HG02943 (cell line): Measurements from ENCODE around the gene E2F3.
"Not testable (repeated sequence)": the region's sequence is repeated elsewhere in the genome, so short reads cannot be mapped to it uniquely, and the experiment has no call there.

Experiments
- ATAC-seq: cut with Tn5 transposase; IDR thresholded peaks from one replicate; pipeline ENCODE4 v1.9.1; 2021; ENCODE audit warnings: mild to moderate bottlenecking, low read depth, moderate library complexity; ENCODE audit not compliant: unreplicated experiment

Gene E2F3

DNA sequence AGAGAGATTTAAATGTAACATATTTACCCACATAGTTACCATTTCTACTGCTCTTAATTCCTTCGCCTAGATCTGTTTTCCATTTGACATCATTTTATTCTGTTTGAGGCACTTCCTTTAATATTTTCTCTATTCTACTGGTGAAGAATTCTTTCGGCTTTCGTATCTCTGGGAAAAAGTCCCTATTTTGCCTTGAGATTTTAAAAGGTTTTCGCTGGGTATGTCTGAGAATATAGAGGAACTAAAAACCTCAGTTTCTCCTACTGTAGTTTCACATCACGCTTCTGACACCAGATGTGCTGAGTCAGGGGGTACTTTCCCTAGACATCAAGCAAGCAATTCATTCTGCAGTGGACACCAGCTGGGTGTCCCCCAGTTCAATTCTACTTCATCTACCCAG lies 61.7 kb downstream of the E2F3 start:
- ATAC-seq: peak; percentile 48

DNA sequence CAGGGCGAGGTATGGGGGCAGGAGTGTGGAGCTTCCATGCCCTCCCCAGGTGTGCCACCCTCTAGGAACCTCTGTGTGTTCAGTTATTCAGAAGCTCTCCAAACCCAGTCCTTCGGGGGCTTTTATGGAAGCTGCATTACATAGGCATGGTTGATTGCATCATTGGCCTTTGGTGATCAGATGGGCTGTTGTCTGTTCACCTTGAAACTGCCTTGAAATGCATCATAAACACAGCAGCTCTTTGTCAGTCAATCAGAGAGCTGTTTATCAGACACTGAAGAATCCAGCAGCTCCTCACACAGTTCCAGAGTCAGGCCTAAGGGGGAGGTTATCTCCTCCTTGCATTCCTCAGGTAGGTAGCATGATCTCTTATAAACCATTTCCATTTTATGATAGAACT lies 62.4 kb downstream of the E2F3 start:
- no peak for ATAC-seq

DNA sequence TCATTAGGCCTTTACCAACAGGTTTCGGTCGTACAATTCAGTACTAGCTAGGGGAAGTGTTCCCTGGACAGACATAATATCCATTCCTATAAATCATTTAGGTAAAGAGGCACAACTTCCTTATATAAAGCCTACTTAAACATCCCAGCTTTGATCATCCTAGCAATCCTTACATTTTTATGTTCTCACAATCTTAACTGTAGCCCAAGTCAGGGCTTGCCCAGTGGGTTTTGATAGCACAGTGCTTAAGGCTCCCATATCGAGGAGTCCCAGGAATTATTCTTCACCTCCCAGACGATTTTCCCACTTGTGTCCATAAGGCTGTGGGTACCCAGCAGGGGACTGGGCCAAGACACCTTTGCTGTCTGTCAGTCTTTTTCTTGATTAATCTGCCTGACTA lies 63.2 kb downstream of the E2F3 start:
- no peak for ATAC-seq

DNA sequence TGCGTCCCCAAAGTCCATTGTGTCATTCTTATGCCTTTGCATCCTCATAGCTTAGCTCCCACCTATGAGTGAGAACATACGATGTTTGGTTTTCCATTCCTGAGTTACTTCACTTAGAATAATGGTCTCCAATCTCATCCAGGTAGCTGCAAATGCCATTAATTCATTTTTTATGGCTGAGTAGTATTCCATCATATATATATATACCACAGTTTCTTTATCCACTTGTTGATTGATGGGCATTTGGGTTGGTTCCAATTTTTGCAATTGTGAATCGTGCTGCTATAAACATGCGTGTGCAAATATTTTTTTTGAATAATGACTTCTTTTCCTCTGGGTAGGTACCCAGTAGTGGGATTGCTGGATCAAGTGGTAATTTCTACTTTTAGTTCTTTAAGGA lies 63.9 kb downstream of the E2F3 start:
- not testable (repeated sequence) for ATAC-seq

DNA sequence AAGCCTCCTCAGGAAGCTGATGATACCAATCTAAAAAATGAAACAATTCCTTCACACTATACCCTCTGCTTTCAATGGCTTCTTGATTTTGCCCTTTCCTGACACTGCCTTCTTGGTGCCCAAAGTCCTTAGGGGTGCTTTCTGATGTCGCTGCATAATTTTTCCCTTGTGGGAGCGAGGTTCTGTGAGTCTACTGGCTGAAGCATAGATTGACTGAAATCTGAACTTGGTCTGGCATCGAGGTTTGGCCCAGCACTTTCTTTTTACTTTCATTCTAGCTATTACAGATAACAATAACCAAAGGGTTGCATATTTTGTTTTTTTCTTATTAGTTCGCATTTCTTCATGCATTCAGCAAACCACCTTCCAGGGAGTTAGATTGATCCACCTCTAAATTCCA lies 65.8 kb downstream of the E2F3 start:
- ATAC-seq: no peak

DNA sequence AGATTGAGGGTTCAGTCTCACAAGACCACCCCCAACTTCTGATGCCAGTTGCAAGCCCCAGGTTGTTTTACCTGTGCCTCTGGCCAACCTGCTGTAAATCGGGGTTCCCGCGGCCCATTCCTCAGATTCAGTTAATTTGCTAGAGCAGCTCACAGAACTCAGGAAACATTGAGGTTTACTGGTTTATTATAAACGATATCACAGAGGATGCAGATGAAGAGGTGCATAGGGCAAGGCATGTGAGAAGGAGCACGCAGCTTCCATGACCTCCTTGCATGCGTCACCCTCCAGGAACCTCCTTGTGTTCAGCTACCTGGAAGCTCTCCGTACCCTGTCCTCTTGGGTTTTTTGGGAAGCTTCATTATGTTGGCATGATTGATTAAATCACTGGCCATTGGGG lies 66.5 kb downstream of the E2F3 start:
- no peak for ATAC-seq

DNA sequence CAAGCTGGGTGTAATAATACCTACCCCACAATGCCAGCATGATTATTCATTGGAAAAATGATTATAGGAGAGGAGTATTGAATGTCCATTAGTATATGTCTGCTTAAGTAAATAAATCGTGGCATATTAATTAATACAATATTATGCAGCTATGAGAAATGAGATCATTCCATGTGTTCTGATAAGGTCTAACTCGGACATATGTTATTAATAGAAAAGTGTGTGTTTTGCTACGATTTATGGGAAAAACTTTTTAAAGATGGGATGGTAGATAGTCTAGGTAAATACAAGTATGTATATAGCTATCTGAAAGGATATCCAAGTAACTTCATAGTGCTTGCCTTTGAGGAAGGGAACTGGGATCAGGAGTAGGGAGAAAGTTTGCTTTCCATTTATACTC lies 71.1 kb downstream of the E2F3 start:
- no peak for ATAC-seq

DNA sequence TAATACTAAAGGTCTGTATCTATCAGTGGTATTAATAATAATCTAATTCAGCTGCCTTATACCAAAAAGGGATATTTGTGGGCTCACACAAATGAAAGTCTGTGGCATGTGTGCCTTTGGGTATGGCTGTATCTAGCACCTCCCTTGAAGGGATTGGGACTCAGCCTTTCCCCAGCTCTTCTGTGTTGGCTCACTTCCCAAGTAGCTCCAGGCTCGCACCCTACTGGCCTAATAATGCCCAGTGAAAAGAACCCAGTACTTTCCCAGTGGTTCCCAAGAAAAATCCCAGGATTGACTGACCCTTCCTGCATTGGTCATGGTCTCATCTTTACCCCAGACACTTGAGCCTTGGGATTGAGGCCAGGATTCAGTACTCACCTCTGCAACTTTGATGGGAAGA lies 71.8 kb downstream of the E2F3 start:
- no peak for ATAC-seq

DNA sequence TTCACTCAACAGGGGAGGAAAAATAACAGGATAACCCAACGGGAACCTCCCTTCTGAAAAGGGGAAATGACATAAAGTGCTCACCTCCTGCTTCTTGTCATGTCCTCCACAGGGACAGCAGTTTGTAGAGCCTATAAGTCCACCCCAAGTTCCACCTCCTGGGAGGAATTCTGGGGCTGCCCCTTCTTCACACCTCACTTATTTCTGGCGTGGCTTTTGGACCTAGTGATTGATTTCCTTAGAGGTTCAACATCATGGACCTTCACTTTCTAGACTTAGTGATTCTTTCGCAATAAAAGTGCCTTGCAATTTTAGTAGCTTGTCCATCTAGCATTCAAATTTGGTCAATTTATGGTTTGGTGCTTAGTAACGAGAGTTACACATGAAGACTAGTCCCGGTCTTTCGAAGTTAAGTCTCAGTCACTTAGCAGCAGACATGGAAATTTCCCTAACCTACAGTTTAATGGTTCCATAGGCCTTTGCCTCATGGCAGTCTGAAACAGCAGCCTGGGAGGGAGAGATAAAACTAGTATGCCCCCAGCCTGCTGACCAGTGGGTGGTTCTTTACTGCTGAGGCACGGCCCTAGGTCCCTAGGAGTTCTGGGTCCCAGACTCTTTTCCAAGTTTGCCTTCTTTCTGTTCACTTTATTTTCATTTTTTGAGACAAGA lies 73.3 kb downstream of the E2F3 start:
- no peak for ATAC-seq

DNA sequence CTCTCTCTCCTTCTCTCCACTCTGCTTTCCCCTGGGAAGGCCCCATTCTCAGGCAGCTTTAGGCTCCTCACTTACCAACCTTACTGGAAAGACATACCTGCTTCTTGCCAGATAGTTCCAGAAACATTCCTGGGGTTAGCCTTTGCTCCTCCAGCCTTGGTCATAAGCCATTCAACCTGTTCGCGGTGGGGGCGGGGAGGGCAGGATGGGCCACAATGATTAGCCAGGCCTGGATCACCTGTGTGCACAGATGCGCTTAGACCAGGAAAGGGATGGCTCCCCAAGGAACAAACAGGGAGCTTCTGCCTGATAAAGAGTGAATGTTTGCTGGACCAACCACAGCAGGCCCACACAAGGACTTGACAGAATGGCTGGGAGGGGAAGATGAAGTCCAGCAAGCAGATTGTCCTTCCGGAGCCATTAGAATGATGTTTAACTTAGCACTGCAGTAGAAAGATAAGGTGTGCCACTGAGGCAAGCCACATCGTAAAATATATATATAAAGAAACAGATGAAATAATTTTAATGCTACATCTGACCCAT lies 74.9 kb downstream of the E2F3 start:
- ATAC-seq: no peak

DNA sequence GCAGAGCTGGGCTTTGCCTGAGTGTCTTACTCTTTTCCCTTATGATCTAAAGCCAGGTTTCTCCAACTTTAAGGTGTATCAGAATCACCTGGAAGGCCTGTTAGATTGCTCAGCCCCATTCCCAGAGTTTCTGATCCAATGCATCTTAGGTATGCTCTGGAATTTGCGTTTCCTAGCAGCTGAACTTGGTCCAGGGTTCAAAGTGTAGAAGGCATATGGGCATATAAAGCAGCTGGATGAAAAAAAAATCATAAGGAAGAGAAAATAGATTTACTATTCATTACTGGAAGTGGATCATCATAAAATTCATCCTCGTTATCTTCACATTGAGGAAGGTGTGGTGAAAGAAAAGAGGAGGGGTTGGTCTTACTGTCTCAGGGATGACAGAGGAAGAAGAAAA lies 75.8 kb downstream of the E2F3 start:
- ATAC-seq: no peak

DNA sequence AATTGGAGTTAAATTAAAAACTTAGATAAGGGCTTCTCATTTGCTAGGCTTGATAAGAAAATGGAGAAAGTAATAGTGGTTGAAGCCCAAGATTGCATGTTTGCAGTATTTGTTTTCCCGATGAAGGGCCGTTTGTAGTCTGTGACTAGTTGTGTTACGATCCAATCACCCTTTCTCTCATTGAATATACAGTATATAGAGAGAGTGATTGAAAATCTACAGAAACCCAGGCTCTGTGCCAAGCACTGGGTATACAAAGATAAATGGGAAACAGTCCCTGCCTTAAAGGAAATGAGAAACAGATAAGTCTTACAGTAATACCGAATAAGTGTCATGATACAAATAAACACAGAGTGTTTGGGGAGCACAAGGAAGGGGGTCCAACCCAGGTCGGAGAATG lies 77.4 kb downstream of the E2F3 start:
- no peak for ATAC-seq

DNA sequence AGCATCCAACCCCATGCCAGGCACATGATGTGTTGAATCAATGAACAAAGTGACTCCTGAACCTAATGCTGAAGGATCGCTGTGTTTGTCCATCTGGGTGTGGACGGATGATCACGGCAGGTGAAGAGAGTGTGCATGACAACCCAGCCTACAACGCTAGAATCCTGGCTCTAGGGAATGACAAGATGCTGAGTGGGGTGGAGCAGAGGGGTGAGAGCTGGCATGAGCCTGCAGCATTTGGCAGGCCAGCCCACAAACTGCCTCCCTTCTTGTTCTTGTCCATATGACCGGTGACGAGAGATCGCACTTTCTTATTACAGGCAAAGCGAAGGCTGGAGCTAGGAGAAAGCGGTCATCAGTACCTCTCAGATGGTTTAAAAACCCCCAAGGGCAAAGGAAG lies 77.8 kb downstream of the E2F3 start:
- no peak for ATAC-seq

DNA sequence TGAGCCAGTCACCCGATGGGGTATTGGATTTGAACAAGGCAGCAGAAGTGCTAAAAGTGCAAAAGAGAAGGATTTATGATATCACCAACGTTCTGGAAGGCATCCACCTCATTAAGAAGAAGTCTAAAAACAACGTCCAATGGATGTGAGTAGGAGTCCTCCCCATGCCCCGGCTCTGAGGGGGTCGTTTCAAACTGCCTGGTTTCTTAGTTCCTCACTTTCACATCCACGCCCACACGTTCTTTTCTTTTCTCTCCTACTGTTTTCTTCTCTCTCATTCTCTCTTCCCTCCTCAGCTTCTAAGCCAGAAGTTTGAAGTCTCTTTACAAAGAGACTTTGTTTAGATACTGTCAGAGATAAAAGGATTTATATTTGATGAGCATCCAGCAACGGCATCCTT lies 79.6 kb downstream of the E2F3 start:
- no peak for ATAC-seq

DNA sequence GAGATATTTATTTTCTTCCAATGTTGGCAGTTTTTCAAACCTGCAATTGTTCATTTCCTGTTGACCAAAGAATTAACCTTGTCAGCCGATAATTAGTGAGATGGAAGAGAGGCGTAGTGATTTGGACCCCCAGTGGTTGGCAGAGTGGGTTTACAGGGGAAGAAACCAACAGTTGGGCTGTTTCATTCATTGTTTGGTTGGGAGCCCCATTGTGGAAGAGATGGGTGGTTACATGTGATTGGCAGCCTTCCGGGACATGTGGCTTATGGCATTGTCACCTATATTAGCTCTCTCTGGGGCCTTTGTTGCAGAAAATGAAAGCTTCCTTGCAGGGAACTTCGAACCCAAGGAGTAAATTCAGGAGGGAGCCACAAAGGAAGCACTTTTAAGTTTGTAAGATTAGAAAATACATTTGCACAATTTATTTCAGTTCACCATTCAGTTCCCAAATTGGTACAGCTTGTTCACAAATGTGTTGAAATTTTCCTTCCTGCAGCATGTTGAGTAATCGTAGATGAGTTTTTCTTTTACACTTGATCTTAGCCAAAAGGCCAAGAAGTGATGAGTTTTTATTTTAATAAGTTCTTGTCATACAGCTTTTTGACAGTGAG lies 82.3 kb downstream of the E2F3 start:
- no peak for ATAC-seq

DNA sequence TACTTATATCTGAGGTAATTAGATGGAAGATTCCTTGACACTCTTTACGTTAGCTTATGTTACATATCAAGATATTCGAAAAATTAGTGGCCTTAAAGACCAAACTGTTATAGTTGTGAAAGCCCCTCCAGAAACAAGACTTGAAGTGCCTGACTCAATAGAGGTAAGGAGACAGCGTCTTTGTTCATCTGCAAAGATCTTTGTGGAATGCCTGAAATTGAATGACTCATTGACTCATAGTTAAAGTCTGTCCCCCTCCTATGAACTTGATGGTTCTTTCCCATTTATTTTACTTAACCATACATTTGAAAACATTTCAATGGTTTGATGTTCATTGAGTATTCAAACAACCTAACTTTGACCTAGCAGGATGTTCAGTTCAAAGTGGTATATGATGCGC lies 85.0 kb downstream of the E2F3 start:
- ATAC-seq: no peak

DNA sequence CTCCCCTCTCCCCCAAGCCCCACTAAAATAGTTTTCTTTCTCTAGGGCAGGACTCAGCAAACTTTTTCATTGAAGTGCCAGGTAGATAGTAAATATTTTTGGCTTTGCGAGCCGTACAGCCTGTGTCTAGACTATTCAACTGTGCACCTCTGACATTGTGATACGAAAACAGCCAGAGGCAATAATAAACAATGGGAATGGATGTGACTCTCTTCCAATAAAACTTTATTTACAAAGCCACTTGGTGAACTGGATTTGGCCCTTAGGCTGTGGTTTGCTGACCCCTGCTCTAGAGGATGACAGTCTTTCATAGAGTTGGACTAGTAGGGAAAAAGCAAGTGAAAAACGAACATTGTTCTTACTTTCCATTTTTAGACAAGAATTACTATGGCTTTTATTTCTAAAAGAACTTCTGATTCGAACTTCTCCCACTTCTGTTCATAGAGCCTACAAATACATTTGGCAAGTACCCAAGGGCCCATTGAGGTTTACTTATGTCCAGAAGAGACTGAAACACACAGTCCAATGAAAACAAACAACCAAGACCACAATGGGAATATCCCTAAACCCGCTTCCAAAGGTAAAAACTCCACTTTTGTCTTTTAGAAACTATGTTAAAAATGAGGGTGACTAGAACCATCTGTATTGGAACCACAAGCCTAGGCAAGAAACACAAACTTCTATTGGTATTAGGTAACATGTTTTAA lies 86.1 kb downstream of the E2F3 start:
- no peak for ATAC-seq

DNA sequence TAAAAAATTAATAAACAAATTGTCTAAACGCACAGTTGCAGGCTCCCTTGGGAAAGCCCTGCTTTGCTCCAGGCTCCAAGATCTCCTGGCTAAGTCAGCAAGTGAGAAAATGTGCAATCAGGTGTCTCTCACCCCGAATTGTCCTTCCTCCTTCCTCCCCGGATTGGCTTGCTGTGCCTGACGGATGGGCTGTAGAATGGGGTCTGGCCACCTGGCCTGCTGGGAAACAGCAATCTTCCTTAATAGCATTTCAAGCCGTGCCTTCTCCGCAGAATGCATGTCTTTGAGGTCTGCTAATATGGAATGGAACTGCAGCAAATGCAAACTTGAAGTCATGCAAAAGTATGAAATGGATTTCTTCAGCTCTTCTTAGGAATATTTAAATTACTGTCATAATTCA lies 88.9 kb downstream of the E2F3 start:
- ATAC-seq: no peak

DNA sequence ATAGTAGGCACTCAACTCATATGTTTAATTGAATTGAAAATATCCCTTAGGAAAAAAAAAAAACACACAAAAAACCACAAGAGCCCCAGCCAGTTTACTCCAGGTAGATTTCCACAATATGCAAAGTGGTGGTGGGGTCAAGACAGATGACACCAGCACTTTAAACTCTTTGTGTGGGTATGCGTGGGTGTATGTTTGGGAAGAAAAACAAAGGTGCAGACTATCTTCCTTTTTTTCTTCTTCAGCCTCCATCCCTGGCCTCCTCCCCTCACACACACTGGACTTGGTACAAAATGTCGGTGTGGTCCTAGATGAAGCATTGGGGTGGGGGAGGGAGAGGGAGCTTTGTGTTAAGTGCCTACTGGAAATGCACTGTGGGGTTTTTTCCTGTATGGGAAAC lies 90.4 kb downstream of the E2F3 start:
- ATAC-seq: no peak

DNA sequence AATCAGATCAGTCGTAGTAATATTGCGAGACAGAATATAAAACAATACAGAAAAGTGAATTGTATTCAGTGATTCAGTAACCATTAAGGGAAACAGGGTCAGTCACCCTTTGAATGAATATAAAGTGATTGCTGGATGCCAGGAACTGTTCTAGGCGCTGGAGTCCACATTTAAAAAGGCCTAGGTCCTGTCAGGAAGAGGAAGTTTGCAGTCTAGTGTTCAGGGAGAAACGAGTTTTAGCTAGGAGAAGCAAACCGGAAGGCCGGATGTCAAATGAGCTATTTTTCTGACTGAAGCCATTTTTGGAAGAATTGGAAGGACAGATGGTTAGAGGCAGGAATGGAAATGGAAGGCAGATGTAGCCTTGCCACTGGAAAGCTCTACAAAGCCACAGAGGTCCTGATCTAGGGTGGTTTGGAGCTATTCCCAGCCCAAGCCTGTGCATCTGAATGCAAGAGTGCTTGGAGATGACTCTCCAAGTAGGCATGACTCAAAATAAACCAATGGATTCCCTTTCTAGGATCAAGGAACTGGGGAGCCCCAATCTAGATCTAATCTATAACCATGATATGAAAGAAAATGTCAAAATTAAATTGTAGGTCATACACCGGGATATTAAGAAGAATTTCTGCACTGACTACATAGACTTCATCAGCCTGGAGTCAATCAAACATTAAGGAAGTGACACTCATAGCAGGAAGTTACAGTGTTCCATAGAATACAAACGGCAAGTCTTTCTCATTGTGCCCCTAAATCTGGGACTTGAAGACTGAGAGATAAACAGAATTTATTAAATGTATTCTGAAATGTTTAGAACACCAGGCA lies 95.7 kb downstream of the E2F3 start:
- ATAC-seq: no peak

DNA sequence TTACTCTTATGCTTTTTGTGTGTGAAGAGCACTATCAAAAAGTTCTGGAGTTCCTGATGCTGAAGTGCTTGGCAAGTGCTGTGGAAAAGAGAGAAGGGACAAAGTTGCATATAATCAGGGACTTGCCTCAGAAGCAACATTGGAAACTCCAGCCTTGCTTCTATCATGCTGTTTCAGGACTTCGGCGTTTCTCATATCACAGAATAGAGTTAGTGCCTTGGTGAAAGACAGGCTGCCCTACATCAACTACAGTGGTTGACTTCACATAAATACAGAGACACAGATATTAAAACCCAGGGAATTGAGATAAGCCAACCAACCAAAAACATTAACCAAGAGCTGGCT lies 96.3 kb downstream of the E2F3 start:
- no peak for ATAC-seq
